Stimulated activated CD4-positive, alpha-beta T cell treated with anti-CD3 and anti-CD28 coated beads, Interleukin-12 subunit alpha, Interleukin-12 subunit beta, amount 100 ng/mL, for 4 hours (primary cell): ENCODE data around the gene UBXN1.
"Not testable (repeated sequence)": the region's sequence is repeated elsewhere in the genome, so short reads cannot be mapped to it uniquely, and the experiment has no call there.

Experiments
- DNase-seq: peaks from one replicate; pipeline ENCODE4 v3.0.0-alpha.2; 2020

UBXN1 gene

GRCh38 chr11:62671236-62671607 lies 7.7 kb downstream of the UBXN1 start:
- DNase-seq: no peak

- DNase-seq: no peak
These were observed 9.3 kb downstream of the UBXN1 start for GRCh38 chr11:62669420-62670161.

GRCh38 chr11:62667460-62667859 lies 11.4 kb downstream of the UBXN1 start:
- no peak for DNase-seq

- no peak for DNase-seq
These were observed 12.5 kb downstream of the UBXN1 start for GRCh38 chr11:62666259-62666926.

- DNase-seq: peak; percentile 59
These were observed 13.1 kb downstream of the UBXN1 start for GRCh38 chr11:62665599-62666258.

GRCh38 chr11:62665075-62665598 lies 13.7 kb downstream of the UBXN1 start, which contains the start of the genes C11orf98 and CSKMT:
C11orf98 (minus strand) TSS chr11:62665210; CDS start chr11:62665169, 41 bp downstream.
CSKMT (plus strand) TSS chr11:62665312; CDS start chr11:62665880, 568 bp downstream.
- DNase-seq: peak; percentile 95

- DNase-seq: peak; percentile 38
These were observed 14.3 kb downstream of the UBXN1 start for GRCh38 chr11:62664405-62665074.

GRCh38 chr11:62656796-62657429 lies 22.0 kb downstream of the UBXN1 start:
- no peak for DNase-seq

- no peak for DNase-seq
These were observed 24.6 kb downstream of the UBXN1 start for GRCh38 chr11:62654297-62654696.

- DNase-seq: no peak
These were observed 26.5 kb downstream of the UBXN1 start for GRCh38 chr11:62652161-62653006.

GRCh38 chr11:62650283-62650682 lies 28.6 kb downstream of the UBXN1 start:
- not testable (repeated sequence) for DNase-seq

GRCh38 chr11:62649486-62649885 lies 29.4 kb downstream of the UBXN1 start:
- DNase-seq: no peak

- DNase-seq: no peak
These were observed 29.9 kb downstream of the UBXN1 start for GRCh38 chr11:62648967-62649364.

- DNase-seq: no peak
These were observed 30.5 kb downstream of the UBXN1 start for GRCh38 chr11:62648185-62648966.

GRCh38 chr11:62647609-62648005 lies 31.3 kb downstream of the UBXN1 start:
- no peak for DNase-seq

GRCh38 chr11:62646825-62647608 lies 31.9 kb downstream of the UBXN1 start:
- no peak for DNase-seq

- peak; percentile 99 for DNase-seq
These were observed 32.7 kb downstream of the UBXN1 start, which contains the start of gene GANAB for GRCh38 chr11:62645946-62646824. GANAB (minus strand) TSS chr11:62646613; CDS start chr11:62646599, 14 bp downstream.

GRCh38 chr11:62645671-62645945 lies 33.3 kb downstream of the UBXN1 start:
- no peak for DNase-seq

- DNase-seq: no peak
These were observed 34.7 kb downstream of the UBXN1 start for GRCh38 chr11:62644220-62644619.
